Panc1 (cell line): Measurements from ENCODE around the gene NR6A1. TPM values are rescaled to one million over a fixed set of nuclear protein-coding genes. Genes with fewer than 3 reads are reported as not detected.

ENCODE experiments used
- ATAC-seq: fragments of 200-7000 bp; cut with Tn5 transposase; 2 replicates; pipeline ENCODE4 v1.9.1; 2020; ENCODE audit warnings: mild to moderate bottlenecking, moderate library complexity
- BruUV-seq: library from RNA; stranded (reverse); fragments of 400-500 nt; replicated peaks from 2 replicates; lab custom pipeline; 2021; lab: Mats Ljungman, UMichigan
- CTCF ChIA-PET: fragments of 300-600 bp; sonication (Branson Sonifier 250); formaldehyde crosslinking; loops from one replicate; lab custom pipeline; 2022; ENCODE audit warnings: antibody characterized with exemption; lab: Charles Lee
- POLR2A ChIA-PET: fragments of 300-600 bp; sonication (Branson Sonifier 250); formaldehyde crosslinking; loops from one replicate; lab custom pipeline; 2022; ENCODE audit warnings: antibody characterized with exemption; lab: Charles Lee
- DNase-seq: peaks from one replicate; pipeline ENCODE4 v3.0.0-alpha.2; 2010; ENCODE audit warnings: low read depth, low spot score
- H3K27ac ChIP-seq: 2 replicates; pipeline ENCODE4 v1.5.1; 2011; ENCODE audit warnings: mild to moderate bottlenecking, low read length, inconsistent platforms
- H3K27me3 ChIP-seq: fragments of 200-500 bp; sonication (Bioruptor generic); 2 replicates; pipeline ENCODE4 v1.6.0; 2014; ENCODE audit warnings: low read length, inconsistent platforms; ENCODE audit not compliant: control insufficient read depth, insufficient read depth
- H3K36me3 ChIP-seq: fragments of 200-500 bp; sonication (Bioruptor generic); 2 replicates; pipeline ENCODE4 v1.5.1; 2014; ENCODE audit warnings: inconsistent platforms, mild to moderate bottlenecking, low read length, moderate library complexity; ENCODE audit not compliant: control insufficient read depth, insufficient read depth
- H3K4me1 ChIP-seq: 2 replicates; pipeline ENCODE4 v1.5.1; 2011; ENCODE audit warnings: inconsistent platforms, mild to moderate bottlenecking, low read length, moderate library complexity; ENCODE audit not compliant: control insufficient read depth, insufficient read depth
- H3K4me3 ChIP-seq, 2 experiments: 2 replicates each; pipeline ENCODE4 v1.5.1; 2011 to 2012; ENCODE audit warnings: low read depth in 2 of 2, low read length in 2 of 2, mild to moderate bottlenecking in 2 of 2, inconsistent platforms in 1 of 2, moderate library complexity in 1 of 2
- H3K9me3 ChIP-seq: fragments of 200-500 bp; sonication (Bioruptor generic); 2 replicates; pipeline ENCODE4 v1.5.1; 2014; ENCODE audit warnings: low read depth, mild to moderate bottlenecking, inconsistent platforms, low read length, moderate library complexity; ENCODE audit not compliant: control insufficient read depth, insufficient read depth
- POLR2AphosphoS5 ChIP-seq: IDR thresholded peaks from 2 replicates; pipeline ENCODE4 v1.6.1; 2012; ENCODE audit warnings: mild to moderate bottlenecking, low read depth, low read length, moderate library complexity
- REST ChIP-seq, 2 experiments: IDR thresholded peaks; 2 replicates each; pipeline ENCODE4 v1.6.1; 2011 to 2012; ENCODE audit warnings: low read depth in 2 of 2, control low read depth in 1 of 2, low read length in 1 of 2, mild to moderate bottlenecking in 1 of 2, moderate library complexity in 1 of 2; ENCODE audit not compliant: insufficient read depth in 1 of 2
- SIN3A ChIP-seq: IDR thresholded peaks from 2 replicates; pipeline ENCODE4 v1.6.1; 2012; ENCODE audit warnings: low read depth, mild to moderate bottlenecking, low read length, moderate library complexity, borderline replicate concordance; ENCODE audit not compliant: insufficient read depth
- TCF7L2 ChIP-seq: IDR thresholded peaks from 2 replicates; pipeline ENCODE4 v1.6.1; 2011; ENCODE audit warnings: mild to moderate bottlenecking, low read depth, low read length, inconsistent platforms
- in situ Hi-C: cut with HindIII; loops from 2 replicates; pipeline ENCODE4 v1.10.0; 2016; ENCODE audit warnings: low sequenced_read_pairs, low pct_unique_long_range_greater_than_20kb
- intact Hi-C: fragments of 100-400 bp; cut with micrococcal nuclease; formaldehyde crosslinking; loops from one replicate; pipeline ENCODE4 v1.10.0; 2022; ENCODE audit not compliant: unreplicated experiment
- total RNA-seq: library from RNA; stranded (reverse); gene quantifications from one replicate; pipeline ENCODE4 v1.2.1, GENCODE V29; 2021; ENCODE audit not compliant: unreplicated experiment
- TF ChIP-seq, protein P1 (sequence below): fragments of 450-650 bp; IDR thresholded peaks from 2 replicates; pipeline ENCODE4 v1.5.1; 2017; ENCODE audit warnings: mild to moderate bottlenecking

Gene NR6A1
- total RNA-seq, 1 experiment from 2014 or later = 7.6 TPM

GRCh38 chr9:124496075-124496449 is 275.0 kb downstream of the NR6A1 start:
- intact Hi-C loops = no loop called here

GRCh38 chr9:124495126-124496074 is 275.7 kb downstream of the NR6A1 start:
- no peak overlapping the region for H3K4me3 ChIP-seq
- no peak for ATAC-seq
- TF ChIP-seq POLR2AphosphoS5 (no peak), TCF7L2 (no peak), REST (IDR thresholded peaks at IDR 0.05; ENCODE audit: insufficient read depth in 1 of 2, low read depth in 2 of 2, low read length in 1 of 2) (no peak), SIN3A (no peak)
- TF ChIP-seq, protein P1, sequence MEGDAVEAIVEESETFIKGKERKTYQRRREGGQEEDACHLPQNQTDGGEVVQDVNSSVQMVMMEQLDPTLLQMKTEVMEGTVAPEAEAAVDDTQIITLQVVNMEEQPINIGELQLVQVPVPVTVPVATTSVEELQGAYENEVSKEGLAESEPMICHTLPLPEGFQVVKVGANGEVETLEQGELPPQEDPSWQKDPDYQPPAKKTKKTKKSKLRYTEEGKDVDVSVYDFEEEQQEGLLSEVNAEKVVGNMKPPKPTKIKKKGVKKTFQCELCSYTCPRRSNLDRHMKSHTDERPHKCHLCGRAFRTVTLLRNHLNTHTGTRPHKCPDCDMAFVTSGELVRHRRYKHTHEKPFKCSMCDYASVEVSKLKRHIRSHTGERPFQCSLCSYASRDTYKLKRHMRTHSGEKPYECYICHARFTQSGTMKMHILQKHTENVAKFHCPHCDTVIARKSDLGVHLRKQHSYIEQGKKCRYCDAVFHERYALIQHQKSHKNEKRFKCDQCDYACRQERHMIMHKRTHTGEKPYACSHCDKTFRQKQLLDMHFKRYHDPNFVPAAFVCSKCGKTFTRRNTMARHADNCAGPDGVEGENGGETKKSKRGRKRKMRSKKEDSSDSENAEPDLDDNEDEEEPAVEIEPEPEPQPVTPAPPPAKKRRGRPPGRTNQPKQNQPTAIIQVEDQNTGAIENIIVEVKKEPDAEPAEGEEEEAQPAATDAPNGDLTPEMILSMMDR = no peak
- H3K27me3 ChIP-seq = no peaks in the 10 kb centered on the region
- DNase-seq = no peak
- no TSS peak for BruUV-seq
- H3K36me3 ChIP-seq = no peaks in the 10 kb centered on the region
- in situ Hi-C loops (no loop called here), intact Hi-C loops (no loop called here)
- no peaks in the 10 kb centered on the region for H3K9me3 ChIP-seq
- H3K4me1 ChIP-seq = no peaks in the 10 kb centered on the region
- CTCF ChIA-PET = no interaction called here
- POLR2A ChIA-PET = no interaction called here
- no peak overlapping the region for H3K27ac ChIP-seq

More at GRCh38 chr9:124496075-124496449, 275.0 kb downstream of the NR6A1 start:
- Histone ChIP-seq H3K27me3 (no peaks in the 10 kb centered on the region), H3K4me3 (no peak overlapping the region), H3K27ac (no peak overlapping the region), H3K36me3 (no peaks in the 10 kb centered on the region), H3K4me1 (no peaks in the 10 kb centered on the region), H3K9me3 (no peaks in the 10 kb centered on the region)
- no peak for DNase-seq
- BruUV-seq = no TSS peak
- no peak for ATAC-seq
- TF ChIP-seq, protein P1 = no peak
- TF ChIP-seq POLR2AphosphoS5 (no peak), TCF7L2 (no peak), SIN3A (no peak), REST (IDR thresholded peaks at IDR 0.05; ENCODE audit: insufficient read depth in 1 of 2, low read depth in 2 of 2, low read length in 1 of 2) (no peak)
- CTCF ChIA-PET = no interaction called here
- in situ Hi-C loops = no loop called here
- POLR2A ChIA-PET = no interaction called here
